GM21526 (cell line): ENCODE measurements around the gene PTPRZ1.

Source experiments
- ATAC-seq: cut with Tn5 transposase; IDR thresholded peaks from one replicate; pipeline ENCODE4 v1.9.1; 2021; ENCODE audit warnings: moderate library complexity; ENCODE audit not compliant: unreplicated experiment, low FRiP score

The PTPRZ1 gene

GRCh38 chr7:122035876-122036275, 162.9 kb downstream of the PTPRZ1 start:
- no peak for ATAC-seq

GRCh38 chr7:122038134-122038533, 165.2 kb downstream of the PTPRZ1 start:
- no peak for ATAC-seq

DNA sequence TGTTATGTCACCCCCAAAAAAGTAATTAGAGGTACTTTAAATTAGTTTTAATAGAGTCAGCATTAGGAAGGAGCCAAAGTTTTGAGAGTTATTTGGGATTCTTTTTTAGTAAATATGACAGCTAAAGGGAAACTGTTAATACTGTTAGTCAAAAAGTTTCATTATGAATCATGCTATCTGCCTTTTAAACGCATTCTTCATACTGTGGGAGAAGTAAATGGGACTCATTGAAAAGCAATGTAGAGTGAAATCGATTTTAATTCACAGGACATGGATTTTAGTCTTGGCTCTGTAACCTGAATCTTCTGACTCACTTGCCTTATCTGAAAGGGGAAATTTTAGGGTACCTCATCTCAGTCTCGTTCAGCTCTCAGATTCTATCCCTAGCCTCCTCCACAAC, 165.9 kb downstream of the PTPRZ1 start:
- no peak for ATAC-seq

GRCh38 chr7:122040147-122040546, 167.2 kb downstream of the PTPRZ1 start:
- ATAC-seq = no peak

- ATAC-seq = no peak
These were observed 173.4 kb downstream of the PTPRZ1 start for GRCh38 chr7:122046402-122046801.

GRCh38 chr7:122054393-122054792, 181.4 kb downstream of the PTPRZ1 start:
- no peak for ATAC-seq

- no peak for ATAC-seq
These were observed 182.1 kb downstream of the PTPRZ1 start for GRCh38 chr7:122055073-122055472.

DNA sequence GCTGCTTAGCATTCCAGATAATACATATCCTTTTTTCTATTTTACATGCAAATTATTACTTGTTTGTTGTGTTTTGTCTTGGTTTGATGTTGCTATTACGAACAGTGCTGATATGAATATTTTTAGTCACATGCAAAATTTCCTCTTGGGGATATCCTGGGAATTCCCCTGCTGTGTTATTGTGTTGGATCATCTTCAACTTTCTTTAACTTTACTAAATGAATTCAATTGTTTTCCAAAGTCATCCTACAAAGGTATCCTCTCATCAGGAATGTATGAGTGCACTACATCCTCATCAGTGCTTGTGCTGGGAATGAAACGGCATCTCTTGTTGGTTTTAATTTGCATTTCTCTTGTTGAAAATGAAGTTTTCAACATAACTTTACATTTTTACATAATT, 184.0 kb downstream of the PTPRZ1 start:
- no peak for ATAC-seq

DNA sequence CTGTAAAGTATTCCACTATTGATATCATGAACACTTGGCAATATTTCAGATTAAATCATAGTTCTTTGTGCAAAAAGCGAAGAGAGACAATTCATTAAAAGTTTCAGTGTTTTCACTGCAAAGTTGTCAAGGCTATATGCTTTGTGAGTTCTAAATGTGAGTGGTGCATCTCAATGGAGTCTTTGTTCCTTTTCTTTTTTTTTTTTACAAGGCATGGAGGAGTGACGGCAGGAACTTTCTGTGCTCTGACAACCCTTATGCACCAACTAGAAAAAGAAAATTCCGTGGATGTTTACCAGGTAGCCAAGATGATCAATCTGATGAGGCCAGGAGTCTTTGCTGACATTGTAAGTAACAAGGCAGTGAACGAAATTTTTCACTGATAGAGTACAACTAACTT, 186.6 kb downstream of the PTPRZ1 start:
- no peak for ATAC-seq

DNA sequence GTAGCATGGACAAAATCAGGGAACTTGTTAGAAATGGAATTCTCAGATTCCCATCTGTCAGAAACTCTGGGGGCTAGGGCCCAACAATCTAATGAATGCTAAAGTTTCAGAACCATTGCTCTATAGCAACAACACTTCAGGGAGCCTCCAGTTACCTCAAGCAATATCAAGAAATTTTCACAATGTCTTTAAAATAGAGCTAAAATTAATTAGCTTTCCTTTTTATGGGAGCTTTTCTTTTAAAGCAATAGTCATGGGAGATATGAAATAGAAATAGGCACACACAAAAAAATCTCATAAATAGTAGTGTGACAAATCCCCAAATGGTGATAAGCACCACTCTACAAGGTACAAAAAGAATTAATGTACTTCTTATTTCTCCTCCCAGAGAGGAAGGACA, 190.2 kb downstream of the PTPRZ1 start:
- ATAC-seq = no peak

DNA sequence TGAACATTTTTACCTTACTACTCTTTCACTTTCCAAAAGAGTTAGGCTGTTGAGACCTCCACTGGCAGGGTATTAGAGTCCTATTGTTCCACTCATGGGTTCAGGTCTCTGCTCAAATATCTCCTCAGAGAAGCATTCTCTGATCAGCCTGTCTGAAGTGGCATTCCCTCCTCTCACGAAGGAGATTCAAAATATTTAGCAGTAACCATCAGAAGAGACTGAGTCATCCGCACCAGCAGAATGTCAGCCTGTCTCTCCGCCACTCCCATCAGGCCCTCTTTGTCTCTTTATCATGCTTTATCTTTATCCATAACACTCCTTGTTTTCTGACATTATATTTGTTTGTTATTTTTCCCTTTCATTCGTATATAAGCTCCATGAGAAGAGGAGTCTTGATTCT, 192.0 kb downstream of the PTPRZ1 start:
- no peak for ATAC-seq

DNA sequence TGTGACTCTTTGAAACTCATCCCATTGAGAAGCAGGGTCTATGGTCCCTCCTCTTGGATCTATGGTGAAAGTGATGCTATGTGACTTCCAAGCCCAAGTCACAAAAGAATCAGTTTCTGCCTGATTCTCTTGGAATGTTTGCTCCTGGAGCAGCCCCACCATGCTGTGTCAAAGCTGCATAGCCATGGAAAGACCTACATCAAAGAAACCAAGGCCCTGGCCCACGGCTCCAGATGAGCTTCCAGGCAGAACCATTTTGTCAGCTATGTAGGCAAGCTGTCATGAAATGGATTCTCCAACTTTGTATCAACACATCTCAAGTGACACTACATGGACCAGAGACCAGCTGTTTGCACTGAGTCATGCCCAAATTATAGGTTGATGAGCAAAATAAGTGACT, 194.1 kb downstream of the PTPRZ1 start:
- ATAC-seq = no peak

DNA sequence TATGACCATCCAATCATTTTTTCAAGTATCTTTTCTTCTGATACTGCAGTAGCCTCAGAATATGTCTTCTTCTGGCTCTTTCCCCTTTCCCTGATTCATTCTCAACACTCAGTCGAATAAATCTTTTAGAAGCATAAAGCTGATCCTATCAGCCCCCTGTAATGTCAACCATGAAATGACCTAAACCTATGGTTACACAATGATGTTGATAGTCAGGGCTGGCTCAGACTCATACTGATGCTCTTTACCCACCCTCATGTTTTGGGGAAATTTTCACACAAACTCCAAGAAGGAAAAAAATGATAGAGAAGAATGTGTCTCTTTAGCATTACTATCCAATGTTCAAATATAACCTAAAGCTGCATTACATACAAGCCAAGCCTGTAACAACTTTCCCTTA, 195.1 kb downstream of the PTPRZ1 start:
- no peak for ATAC-seq

- ATAC-seq = no peak
These were observed 196.0 kb downstream of the PTPRZ1 start for GRCh38 chr7:122068999-122069398.

DNA sequence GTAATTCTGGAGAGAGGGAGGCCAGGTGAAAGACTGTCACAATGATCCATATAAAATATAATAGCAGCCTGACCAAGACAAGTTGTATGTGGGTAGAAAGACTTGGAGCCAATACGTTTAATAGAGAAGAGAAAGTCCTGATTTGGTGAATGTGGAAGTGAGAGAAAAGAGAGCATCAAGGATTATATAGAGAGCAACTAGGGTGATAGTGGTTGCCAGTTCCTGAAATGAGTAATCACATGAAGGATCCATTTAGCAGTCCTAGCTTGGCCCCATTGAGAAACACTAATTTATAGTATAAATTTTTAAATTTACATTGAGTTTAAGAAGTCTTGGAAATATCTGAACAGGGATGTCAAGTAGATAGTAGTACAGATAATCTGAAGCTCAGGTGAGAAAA, 197.1 kb downstream of the PTPRZ1 start:
- ATAC-seq = no peak

DNA sequence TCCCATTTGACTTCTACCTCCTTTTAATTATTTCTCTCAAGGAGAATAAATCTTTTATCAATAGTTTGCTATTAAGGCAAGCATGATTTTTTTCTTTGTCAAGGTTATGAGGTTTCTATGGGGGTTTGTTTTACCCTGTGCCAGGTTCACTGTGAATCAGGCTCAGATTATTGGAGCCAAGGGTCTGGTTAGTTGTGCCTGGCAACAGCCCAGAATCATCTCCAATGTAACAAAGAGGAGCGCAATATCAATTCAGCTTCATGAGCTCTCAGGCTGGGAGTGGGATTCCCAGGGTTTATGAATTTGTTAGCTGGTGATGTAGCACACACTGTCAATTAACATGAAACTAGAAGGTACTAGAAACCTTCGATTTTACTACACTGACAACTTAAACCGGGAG, 197.9 kb downstream of the PTPRZ1 start:
- ATAC-seq = no peak

DNA sequence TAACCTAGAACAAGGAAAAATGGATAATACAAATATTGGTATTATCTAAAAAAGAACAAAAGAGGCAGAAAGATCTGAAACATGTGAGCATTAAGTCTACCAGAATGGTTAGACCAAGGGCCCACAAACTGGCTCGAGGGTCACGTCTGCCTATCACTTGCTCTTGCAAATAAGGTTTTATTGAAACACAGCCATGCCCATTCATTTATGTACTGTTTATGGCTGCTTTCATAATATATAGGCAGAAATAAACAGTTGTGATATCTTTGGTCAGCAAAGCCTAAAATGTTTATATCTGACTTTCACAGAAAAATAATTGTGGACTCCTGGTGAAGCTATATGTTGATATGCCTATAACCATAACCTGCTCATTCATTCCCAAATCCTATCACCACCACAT, 199.3 kb downstream of the PTPRZ1 start:
- no peak for ATAC-seq

DNA sequence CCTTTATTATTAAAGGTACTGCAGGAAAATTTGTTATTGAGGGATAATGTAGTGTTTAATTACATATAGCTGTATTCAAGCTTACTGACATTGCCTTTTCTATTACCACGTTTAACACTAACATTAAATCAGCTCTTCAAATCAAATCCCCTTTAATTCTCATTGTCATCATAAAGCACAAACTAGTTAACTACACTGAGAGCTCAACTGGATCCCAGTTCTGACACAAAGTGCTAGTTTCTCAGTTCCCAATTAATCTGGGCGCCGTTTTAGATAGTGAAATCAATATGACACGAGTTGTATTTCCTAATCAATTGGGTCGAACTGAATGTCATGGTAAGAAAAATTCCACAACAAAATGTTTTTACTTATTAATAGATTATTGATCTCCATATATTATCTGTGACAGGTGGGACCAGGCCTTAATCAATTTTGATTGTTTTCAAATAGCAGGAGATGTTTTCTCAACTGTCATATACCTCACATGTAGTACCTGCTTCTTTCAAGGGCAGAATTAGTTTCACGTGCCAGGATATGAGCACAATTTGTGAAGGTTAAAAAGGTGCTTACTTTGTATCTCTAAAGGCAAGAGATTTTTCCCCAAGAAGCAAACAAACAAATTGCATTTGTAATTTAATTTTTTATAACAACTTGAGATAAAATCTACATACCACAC, 200.1 kb downstream of the PTPRZ1 start:
- ATAC-seq = no peak

DNA sequence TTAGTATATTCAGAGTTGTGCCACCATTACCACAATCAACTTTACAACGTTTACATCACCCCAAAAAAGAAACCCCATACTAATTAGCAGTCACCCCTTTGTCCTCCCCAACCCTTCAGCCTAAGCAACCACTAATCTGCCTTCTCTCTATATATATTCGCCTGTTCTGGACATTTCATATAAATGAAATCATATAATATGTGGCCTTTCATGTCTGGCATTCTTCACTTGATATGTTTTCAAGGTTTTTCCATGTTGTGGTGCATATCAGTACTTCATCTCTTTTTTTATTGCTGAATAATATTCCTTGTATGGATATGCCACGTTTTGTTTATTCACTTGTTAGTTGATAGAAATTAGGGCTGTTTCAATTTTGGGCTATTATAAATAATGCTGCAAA, 200.7 kb downstream of the PTPRZ1 start:
- ATAC-seq = no peak

- ATAC-seq = no peak
These were observed 209.2 kb downstream of the PTPRZ1 start for GRCh38 chr7:122082160-122082559.

GRCh38 chr7:122082670-122083069, 209.7 kb downstream of the PTPRZ1 start:
- no peak for ATAC-seq

- peak; percentile 95 for ATAC-seq
These were observed 220.2 kb downstream of the PTPRZ1 start for GRCh38 chr7:122092964-122093797.
